ENCODE data around the gene LRRC61.
"Not testable (repeated sequence)": the region's sequence is repeated elsewhere in the genome, so short reads cannot be mapped to it uniquely, and the experiment has no call there.

Gene LRRC61

GRCh38 chr7:150311711-150312110, 11.4 kb upstream of the LRRC61 start:
- H3K4me3 ChIP-seq (ENCODE audit: low read depth, low read length), result no peak overlapping the region

DNA sequence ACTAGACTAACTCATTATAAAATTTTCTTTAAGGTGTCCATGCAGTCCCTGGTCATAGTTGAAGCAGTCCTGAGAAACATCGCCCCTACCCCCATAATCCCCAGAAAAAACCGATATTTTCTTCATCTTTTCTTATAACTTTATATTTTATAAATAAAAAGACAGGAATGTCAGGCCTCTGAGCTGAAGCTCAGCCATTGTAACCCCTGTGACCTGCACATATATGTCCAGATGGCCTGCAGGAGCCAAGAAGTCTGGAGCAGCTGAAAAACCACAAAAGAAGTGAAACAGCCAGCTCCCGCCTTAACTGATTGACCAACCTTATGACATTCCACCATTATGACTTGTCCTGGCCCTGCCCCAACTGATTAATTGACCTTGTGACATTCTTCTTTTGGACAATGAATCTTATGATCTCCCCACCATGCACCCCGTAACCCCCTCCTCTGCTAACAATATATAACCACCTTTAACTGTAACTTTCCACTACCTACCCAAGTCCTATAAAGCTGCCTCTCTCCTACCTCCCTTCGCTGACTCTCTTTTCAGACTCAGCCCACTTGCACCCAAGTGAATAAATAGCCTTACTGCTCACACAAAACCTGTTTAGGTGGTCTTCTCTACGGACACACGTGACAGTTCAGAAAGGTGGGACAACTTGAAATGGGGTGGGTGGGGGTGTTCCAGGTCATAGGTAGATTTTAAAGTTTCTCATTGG, 10.3 kb upstream of the LRRC61 start:
- not testable (repeated sequence) for DNase-seq (ENCODE audit: low read depth); H3K4me3 ChIP-seq (ENCODE audit: low read depth, low read length)

More at GRCh38 chr7:150311711-150312110, 11.4 kb upstream of the LRRC61 start:
- DNase-seq (ENCODE audit: low read depth), result no peak
- TF ChIP-seq, protein P1, sequence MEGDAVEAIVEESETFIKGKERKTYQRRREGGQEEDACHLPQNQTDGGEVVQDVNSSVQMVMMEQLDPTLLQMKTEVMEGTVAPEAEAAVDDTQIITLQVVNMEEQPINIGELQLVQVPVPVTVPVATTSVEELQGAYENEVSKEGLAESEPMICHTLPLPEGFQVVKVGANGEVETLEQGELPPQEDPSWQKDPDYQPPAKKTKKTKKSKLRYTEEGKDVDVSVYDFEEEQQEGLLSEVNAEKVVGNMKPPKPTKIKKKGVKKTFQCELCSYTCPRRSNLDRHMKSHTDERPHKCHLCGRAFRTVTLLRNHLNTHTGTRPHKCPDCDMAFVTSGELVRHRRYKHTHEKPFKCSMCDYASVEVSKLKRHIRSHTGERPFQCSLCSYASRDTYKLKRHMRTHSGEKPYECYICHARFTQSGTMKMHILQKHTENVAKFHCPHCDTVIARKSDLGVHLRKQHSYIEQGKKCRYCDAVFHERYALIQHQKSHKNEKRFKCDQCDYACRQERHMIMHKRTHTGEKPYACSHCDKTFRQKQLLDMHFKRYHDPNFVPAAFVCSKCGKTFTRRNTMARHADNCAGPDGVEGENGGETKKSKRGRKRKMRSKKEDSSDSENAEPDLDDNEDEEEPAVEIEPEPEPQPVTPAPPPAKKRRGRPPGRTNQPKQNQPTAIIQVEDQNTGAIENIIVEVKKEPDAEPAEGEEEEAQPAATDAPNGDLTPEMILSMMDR (IDR thresholded peaks at IDR 0.05; ENCODE audit: control insufficient read depth, extremely low read depth, insufficient read depth), result no peak

- DNase-seq (ENCODE audit: low read depth), result no peak
- no peak overlapping the region for H3K4me3 ChIP-seq (ENCODE audit: low read depth, low read length)
- TF ChIP-seq, protein P1 (IDR thresholded peaks at IDR 0.05; ENCODE audit: control insufficient read depth, extremely low read depth, insufficient read depth), result no peak
Measured at GRCh38 chr7:150313367-150313809, 9.8 kb upstream of the LRRC61 start.

GRCh38 chr7:150313870-150314269, 9.3 kb upstream of the LRRC61 start:
- no peak overlapping the region for H3K4me3 ChIP-seq (ENCODE audit: low read depth, low read length)
- no peak for DNase-seq (ENCODE audit: low read depth)
- TF ChIP-seq, protein P1 (IDR thresholded peaks at IDR 0.05; ENCODE audit: control insufficient read depth, extremely low read depth, insufficient read depth), result no peak

GRCh38 chr7:150314639-150315239, 8.4 kb upstream of the LRRC61 start:
- DNase-seq (ENCODE audit: low read depth), result no peak
- H3K4me3 ChIP-seq (ENCODE audit: low read depth, low read length), result no peak overlapping the region
- TF ChIP-seq, protein P1 (IDR thresholded peaks at IDR 0.05; ENCODE audit: control insufficient read depth, extremely low read depth, insufficient read depth), result no peak

GRCh38 chr7:150316987-150317386, 6.2 kb upstream of the LRRC61 start:
- DNase-seq (ENCODE audit: low read depth); H3K4me3 ChIP-seq (ENCODE audit: low read depth, low read length): not testable (repeated sequence)

DNA sequence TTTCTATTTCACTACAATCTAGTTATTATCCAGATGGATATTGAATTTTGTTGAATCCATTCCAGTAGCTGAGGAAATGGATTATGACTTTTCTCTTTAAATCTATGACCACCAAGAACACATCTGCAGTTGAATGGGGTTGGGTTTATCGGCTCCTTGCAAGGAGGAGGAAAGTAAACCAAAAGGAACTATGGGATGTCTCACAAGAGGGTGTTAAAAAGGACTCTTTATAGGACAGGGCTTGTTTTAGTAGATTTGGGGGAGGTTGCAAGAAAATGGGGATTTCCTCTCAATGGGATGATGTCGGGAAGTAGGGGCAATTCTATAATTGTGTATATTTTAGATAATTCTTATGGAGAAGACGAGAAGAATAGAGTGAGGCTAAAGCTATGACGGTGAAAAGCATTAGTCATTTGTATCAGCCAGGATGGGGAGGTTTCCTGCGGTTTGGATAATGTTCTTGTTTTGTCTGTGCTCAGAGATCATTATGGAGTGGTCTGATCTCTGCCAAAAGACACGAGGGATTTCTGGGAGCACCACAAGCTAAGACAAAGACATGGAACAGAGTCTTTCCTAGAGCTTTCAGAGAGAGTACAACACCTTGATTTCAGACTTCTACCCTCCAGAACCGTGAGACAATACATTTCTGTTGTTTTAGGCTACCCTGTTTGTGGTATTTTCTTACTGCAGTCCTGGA, 5.3 kb upstream of the LRRC61 start:
- TF ChIP-seq, protein P1 (IDR thresholded peaks at IDR 0.05; ENCODE audit: control insufficient read depth, extremely low read depth, insufficient read depth), result no peak
- no peak overlapping the region for H3K4me3 ChIP-seq (ENCODE audit: low read depth, low read length)
- DNase-seq (ENCODE audit: low read depth), result no peak
